HG03439 (cell line): ENCODE data around the gene NGLY1.
A peak's percentile ranks its signal among the peaks of the same experiment; 100 is the strongest.

ENCODE experiments used
- ATAC-seq: cut with Tn5 transposase; IDR thresholded peaks from one replicate; pipeline ENCODE4 v1.9.1; 2021; ENCODE audit warnings: mild to moderate bottlenecking, moderate library complexity; ENCODE audit not compliant: unreplicated experiment

Gene NGLY1

GRCh38 chr3:25784971-25785370, 1.7 kb upstream of the NGLY1 start:
- ATAC-seq, result no peak

DNA sequence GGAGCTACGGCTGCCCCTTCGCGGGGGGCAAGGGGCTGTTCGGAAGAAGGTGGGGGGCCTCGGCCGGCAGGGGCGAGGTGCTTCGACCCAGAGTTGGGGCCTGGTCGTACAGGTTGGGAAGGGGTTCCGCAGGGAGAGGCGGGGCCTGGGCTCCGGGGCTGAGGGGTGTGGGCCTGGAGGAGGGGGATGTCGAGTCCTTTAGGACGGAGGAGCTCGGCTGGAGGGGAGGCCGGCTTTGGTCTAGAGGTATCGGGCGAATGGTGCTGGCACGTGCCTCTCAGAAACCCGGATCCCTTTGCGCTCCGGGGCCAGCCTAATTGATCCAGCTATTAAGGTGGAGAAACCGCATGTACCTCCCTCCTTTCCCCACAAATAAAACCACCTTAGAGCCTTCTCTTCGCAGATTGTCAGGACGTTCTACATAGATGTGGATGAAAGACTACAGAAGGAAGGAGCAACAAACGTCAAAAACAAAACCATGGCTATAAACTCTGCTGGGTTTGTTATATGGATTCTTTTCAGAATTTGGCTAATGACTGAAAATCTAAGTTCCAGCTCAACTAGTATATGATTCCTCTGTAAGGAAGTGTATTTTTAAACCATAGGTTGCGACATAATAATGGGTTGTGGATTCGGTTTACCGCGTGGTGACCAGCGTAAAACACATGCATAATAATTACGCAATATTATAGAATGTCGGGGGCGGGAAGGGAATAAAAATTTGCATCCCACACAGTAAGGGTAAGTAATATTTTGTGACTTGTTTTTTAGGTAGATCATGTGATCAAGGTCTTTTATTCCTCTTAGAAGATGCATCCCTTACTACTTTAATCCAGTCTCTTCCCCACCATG, 644 bp upstream of the NGLY1 start:
- ATAC-seq, result peak; percentile 22

DNA sequence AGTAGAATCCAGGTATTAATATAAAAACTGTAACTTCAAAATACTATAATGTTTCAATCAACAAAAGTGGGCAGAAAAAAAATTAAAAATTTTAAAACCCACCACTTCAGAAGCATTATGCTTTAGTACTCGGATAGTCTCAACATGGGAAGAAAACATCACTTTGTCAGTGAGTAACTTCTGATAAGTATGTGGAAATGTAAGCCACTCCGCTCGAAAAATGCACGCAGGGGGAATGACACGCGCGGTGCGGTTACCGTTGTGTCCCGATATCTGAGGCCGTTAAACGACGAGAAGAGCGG, 656 bp downstream of the NGLY1 start:
- ATAC-seq, result no peak

- peak; percentile 66 for ATAC-seq
These were observed 1.3 kb downstream of the NGLY1 start for GRCh38 chr3:25781758-25782594.

- no peak for ATAC-seq
These were observed 2.0 kb downstream of the NGLY1 start for GRCh38 chr3:25781145-25781757.

- no peak for ATAC-seq
These were observed 2.6 kb downstream of the NGLY1 start for GRCh38 chr3:25780618-25781017.

GRCh38 chr3:25775936-25776335, 7.3 kb downstream of the NGLY1 start:
- peak; percentile 54 for ATAC-seq

DNA sequence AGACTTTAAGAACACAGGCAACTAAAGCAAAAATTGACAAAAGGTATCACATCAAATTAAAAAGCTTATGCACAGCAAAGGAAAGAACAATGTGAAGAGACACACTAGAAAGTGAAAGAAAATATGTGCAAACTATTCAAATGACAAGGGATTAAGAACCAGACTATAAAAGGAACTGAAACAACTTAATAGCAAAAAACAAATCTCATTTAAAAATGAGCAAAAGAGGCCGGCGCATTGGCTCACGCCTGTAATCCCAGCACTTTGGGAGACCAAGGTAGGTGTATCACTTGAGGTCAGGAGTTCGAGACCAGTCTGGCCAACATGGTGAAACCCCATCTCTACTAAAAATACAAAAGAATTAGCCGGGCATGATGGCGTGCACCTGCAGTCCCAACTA, 14.4 kb downstream of the NGLY1 start:
- ATAC-seq, result peak; percentile 87

DNA sequence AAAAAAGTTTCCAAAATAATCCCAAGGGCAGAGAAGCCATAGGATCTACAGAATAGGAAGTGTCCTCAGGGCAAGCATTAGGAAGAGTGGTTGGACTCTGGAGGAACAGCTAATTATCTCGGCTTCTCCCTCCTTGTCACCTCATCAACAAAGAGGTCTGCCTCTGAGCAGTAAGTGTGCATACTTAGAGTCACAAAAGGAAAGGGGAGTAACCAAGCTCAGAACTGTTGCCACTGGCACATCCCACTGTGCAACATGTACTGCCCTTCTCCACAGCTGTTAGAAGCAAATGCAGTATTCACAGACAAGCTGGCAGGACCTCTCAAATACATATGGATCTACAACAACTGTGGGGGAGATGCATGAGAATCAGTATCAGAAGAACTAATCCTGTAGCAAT, 31.5 kb downstream of the NGLY1 start:
- no peak for ATAC-seq

GRCh38 chr3:25751048-25751447, 32.2 kb downstream of the NGLY1 start:
- ATAC-seq, result no peak

- no peak for ATAC-seq
These were observed 34.1 kb downstream of the NGLY1 start for GRCh38 chr3:25749031-25749581.

GRCh38 chr3:25748189-25748588, 35.1 kb downstream of the NGLY1 start:
- ATAC-seq, result no peak

GRCh38 chr3:25747033-25747432, 36.2 kb downstream of the NGLY1 start:
- no peak for ATAC-seq

GRCh38 chr3:25744470-25744869, 38.8 kb downstream of the NGLY1 start:
- no peak for ATAC-seq

GRCh38 chr3:25728101-25728500, 55.1 kb downstream of the NGLY1 start:
- ATAC-seq, result no peak

GRCh38 chr3:25727316-25727715, 55.9 kb downstream of the NGLY1 start:
- no peak for ATAC-seq

DNA sequence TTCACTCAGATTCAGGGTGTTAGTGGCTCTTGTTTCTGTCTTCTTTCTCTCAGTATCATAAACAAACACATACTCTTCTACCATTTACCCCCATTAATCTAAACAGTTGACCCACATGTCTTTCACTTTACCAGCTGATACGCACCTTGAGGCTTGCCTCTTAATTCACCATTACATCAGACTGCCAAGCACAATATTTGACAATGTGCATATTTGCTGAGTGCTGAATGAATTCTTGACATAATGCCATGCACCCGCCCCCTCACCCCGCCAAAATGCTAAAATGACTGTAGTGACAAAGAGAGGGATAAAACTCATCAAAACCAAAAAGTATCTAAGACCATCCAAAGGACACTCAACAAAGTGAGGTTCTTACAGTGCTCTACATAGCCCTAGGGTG, 57.4 kb downstream of the NGLY1 start:
- ATAC-seq, result no peak

DNA sequence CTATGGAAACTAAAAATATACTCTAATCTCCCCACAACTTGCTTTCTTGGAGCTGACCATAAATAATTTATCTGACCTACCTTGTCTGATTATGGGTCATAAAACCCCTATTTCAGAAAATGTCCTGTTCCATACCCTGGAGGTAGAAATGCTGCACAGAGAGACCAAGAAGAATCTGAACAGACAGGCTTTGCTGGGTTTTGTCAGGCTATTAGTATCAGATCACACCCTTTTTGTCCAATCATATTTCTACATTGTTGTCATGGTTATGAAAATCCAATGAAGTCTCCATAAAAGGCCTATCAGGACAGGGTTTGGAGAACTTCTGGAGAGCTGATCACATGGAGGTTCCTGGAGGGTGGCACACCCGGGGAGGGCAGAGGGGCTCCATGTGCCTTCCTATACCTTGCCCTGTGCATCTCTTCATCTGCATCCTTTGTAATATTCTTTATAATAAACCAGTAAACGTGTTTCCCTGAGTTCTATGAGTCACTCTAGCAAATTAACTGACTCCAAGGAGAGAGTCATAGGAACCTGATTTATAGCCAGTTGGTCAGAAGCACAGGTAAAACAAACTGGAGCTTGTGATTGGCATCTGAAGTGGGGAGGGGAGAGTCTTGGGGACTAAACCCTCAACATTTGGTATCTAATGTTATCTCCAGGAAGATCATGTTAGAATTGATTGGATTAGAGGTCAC, 58.1 kb downstream of the NGLY1 start:
- ATAC-seq, result no peak

GRCh38 chr3:25723802-25724201, 59.4 kb downstream of the NGLY1 start:
- no peak for ATAC-seq

GRCh38 chr3:25719321-25719720, 63.9 kb downstream of the NGLY1 start:
- no peak for ATAC-seq
